HG03135 (cell line): Measurements from ENCODE around the gene BCCIP.

Source experiments
- ATAC-seq: cut with Tn5 transposase; IDR thresholded peaks from one replicate; pipeline ENCODE4 v1.9.1; 2021; ENCODE audit warnings: mild to moderate bottlenecking, moderate library complexity; ENCODE audit not compliant: unreplicated experiment

Gene BCCIP

DNA sequence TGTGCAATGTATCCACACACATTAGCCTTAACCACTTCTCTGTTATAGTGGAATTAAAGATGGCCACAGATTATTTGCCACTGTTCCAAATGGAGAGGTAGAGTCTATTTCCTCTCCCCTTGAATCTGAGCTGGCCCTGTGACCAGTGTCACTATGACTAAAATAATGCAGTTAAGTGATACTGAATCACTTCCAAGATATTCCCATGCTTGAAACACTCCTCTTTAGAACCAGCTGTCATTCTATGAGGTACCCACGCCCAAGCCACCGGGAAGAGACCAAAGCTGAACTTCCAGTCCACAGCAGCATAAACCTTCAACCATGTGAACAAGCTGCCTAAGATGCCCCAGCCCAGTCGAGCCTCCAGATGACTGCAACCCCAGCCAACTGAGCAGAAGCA, 59.9 kb downstream of the BCCIP start:
- no peak for ATAC-seq
